SJSA1 (cell line): Measurements from ENCODE around the gene VAX1. TPM values are rescaled to one million over a fixed set of nuclear protein-coding genes. Genes with fewer than 3 reads are reported as not detected.

Experiments used
- DNase-seq, 2 experiments: peaks; one replicate each; pipeline ENCODE4 v3.0.0-alpha.2; 2015 to 2020; ENCODE audit warnings: low spot score in 2 of 2, low read depth in 1 of 2
- H3K27ac ChIP-seq: fragments of 250-450 bp; sonication (Bioruptor Pico); 2 replicates; pipeline ENCODE4 v1.5.1; 2020; ENCODE audit warnings: mild to moderate bottlenecking, moderate library complexity
- H3K27me3 ChIP-seq: fragments of 250-450 bp; sonication (Bioruptor Pico); replicated peaks from 2 replicates; pipeline ENCODE4 v1.5.1; 2020; ENCODE audit warnings: mild to moderate bottlenecking, moderate library complexity
- H3K36me3 ChIP-seq: fragments of 250-450 bp; sonication (Bioruptor Pico); 2 replicates; pipeline ENCODE4 v1.5.1; 2020; ENCODE audit warnings: mild to moderate bottlenecking
- H3K4me1 ChIP-seq: fragments of 250-450 bp; sonication (Bioruptor Pico); replicated peaks from 2 replicates; pipeline ENCODE4 v1.6.1; 2021; ENCODE audit warnings: mild to moderate bottlenecking
- H3K4me3 ChIP-seq: fragments of 250-450 bp; sonication (Bioruptor Pico); 2 replicates; pipeline ENCODE4 v1.5.1; 2020; ENCODE audit warnings: mild to moderate bottlenecking
- H3K9me3 ChIP-seq: fragments of 250-450 bp; sonication (Bioruptor Pico); replicated peaks from 2 replicates; pipeline ENCODE4 v1.5.1; 2020; ENCODE audit warnings: mild to moderate bottlenecking
- total RNA-seq: library from RNA; depleted of rRNA; stranded (reverse); fragments of >200 nt; shearing (Covaris generic); gene quantifications from 2 replicates; pipeline ENCODE4 v1.2.3, GENCODE V29; 2014

VAX1 gene
- total RNA-seq, 1 experiment from 2014 or later, result not detected

- Histone ChIP-seq H3K4me3 (no peak overlapping the region), H3K36me3 (no peaks in the 10 kb centered on the region), H3K27me3 (peaks cover 84% of the 10 kb centered on the region), H3K27ac (no peak overlapping the region), H3K4me1 (peaks cover 19% of the 10 kb centered on the region), H3K9me3 (no peaks in the 10 kb centered on the region)
- DNase-seq, result peak; percentile 55
These were observed 30.0 kb upstream of the VAX1 start for GRCh38 chr10:117167789-117168674.

GRCh38 chr10:117167346-117167788 is 29.3 kb upstream of the VAX1 start:
- Histone ChIP-seq H3K4me3 (no peak overlapping the region), H3K4me1 (peaks cover 20% of the 10 kb centered on the region), H3K27me3 (peaks cover 87% of the 10 kb centered on the region), H3K9me3 (no peaks in the 10 kb centered on the region), H3K36me3 (no peaks in the 10 kb centered on the region), H3K27ac (no peak overlapping the region)
- DNase-seq, result no peak

DNA sequence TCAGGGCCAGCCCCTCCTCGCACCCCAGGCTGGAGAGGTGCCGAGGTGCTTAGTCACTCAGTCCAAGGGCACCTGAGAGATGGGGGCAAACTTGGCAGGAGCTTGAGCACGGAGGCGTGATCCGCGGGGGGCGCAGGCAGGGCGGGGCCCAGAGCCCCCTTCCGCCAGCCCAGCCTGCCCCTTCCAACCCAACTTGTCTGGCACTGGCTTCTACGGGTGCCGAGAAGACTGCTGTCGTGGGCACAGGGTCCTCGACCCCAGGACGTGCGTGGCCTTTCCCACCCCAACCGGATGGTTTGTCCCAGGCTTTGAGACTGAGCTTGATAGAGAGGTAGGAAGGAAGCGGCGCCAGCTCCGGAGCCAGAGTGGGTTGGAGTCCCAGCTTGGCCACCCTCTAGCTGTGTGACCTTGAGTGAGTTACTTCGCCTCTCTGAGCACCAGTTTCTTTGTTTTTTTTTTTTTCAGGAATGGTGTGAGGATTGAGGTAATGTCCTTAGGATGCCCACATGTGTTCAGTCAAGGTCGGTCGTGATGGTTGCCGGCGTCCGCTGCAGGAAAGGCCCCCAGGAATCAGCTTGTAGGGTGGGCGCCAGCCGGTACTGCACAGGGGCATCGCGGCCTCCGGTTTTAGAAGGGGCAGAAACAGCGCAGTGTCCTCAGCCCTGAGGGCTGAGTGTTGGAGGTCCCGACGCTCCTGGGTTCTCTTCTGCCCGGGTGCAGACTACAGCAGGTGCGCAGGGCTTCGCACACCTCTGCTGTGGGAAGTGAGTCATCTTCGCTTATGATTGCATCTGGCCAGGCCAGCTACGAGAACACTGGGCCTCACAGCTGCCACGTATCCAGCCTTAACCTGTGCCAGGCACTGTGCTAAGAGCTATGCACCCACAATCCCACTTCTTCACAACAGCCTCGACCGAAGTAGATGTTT is 28.6 kb upstream of the VAX1 start:
- Histone ChIP-seq H3K4me1 (peaks cover 20% of the 10 kb centered on the region), H3K9me3 (no peaks in the 10 kb centered on the region), H3K27ac (no peak overlapping the region), H3K27me3 (peaks cover 87% of the 10 kb centered on the region), H3K36me3 (no peaks in the 10 kb centered on the region), H3K4me3 (no peak overlapping the region)
- DNase-seq, result no peak

- H3K4me3 ChIP-seq, result no peak overlapping the region
- no peaks in the 10 kb centered on the region for H3K9me3 ChIP-seq
- peak; percentile 42 to 59 for DNase-seq
- peaks cover 20% of the 10 kb centered on the region for H3K4me1 ChIP-seq
- H3K27me3 ChIP-seq, result peaks cover 96% of the 10 kb centered on the region
- no peaks in the 10 kb centered on the region for H3K36me3 ChIP-seq
- H3K27ac ChIP-seq, result no peak overlapping the region
These were observed 27.7 kb upstream of the VAX1 start for GRCh38 chr10:117165538-117166417.

DNA sequence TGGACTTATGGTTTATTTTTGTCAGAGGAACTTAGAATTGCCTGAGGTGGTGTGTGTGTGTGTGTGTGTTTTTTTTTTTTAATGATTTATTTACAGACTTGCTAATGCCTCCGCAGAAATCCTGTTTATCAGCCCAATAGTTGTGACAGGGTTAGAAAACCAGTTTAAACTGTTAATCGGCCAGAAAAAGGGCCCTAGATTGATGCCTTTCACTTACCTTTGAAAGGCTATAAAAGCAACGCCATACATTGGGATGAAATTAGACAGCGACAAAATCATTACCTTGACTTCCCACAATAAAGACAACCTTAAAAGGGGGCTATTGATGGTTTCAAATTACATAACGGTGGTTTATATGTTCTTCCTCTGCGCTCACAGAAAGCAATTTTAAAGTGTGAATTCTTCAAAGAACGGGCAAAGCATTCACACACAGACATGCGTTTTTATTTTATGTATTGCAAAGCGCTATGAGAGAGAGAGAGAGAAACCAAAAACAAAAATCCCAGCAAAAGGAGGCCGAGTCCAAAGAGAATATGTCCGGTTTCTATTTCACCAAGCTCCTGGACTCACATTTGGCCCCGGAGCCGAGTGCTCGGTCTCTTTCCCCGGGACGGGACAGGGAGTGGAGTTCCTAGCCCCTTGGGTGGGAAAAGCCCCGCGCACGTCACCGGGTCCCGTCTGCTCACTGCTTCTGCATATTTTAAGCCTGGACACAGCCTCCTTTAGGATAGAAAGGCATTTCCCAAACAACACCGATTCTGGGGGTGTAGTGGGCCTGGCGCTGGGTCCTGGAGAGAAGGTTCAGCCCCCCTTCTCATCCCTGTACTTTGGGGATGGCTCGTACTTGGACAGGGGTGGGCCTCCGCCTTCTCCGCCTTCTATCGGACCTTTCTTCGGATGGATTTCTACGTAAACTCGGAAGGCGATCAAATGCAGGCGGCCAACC is 26.8 kb upstream of the VAX1 start:
- no peaks in the 10 kb centered on the region for H3K36me3 ChIP-seq
- no peak for DNase-seq
- peaks cover 20% of the 10 kb centered on the region for H3K4me1 ChIP-seq
- no peaks in the 10 kb centered on the region for H3K9me3 ChIP-seq
- H3K27ac ChIP-seq, result no peak overlapping the region
- H3K4me3 ChIP-seq, result no peak overlapping the region
- peaks cover 96% of the 10 kb centered on the region for H3K27me3 ChIP-seq

GRCh38 chr10:117163954-117164548 is 26.0 kb upstream of the VAX1 start:
- DNase-seq, result no peak
- no peak overlapping the region for H3K27ac ChIP-seq
- no peaks in the 10 kb centered on the region for H3K9me3 ChIP-seq
- H3K27me3 ChIP-seq, result peaks cover 96% of the 10 kb centered on the region
- H3K4me1 ChIP-seq, result peaks cover 20% of the 10 kb centered on the region
- H3K4me3 ChIP-seq, result no peak overlapping the region
- no peaks in the 10 kb centered on the region for H3K36me3 ChIP-seq

GRCh38 chr10:117163061-117163953 is 25.2 kb upstream of the VAX1 start:
- DNase-seq, result no peak
- Histone ChIP-seq H3K27ac (no peak overlapping the region), H3K27me3 (peaks cover 98% of the 10 kb centered on the region), H3K4me3 (no peak overlapping the region), H3K4me1 (peaks cover 18% of the 10 kb centered on the region), H3K9me3 (no peaks in the 10 kb centered on the region), H3K36me3 (no peaks in the 10 kb centered on the region)

DNA sequence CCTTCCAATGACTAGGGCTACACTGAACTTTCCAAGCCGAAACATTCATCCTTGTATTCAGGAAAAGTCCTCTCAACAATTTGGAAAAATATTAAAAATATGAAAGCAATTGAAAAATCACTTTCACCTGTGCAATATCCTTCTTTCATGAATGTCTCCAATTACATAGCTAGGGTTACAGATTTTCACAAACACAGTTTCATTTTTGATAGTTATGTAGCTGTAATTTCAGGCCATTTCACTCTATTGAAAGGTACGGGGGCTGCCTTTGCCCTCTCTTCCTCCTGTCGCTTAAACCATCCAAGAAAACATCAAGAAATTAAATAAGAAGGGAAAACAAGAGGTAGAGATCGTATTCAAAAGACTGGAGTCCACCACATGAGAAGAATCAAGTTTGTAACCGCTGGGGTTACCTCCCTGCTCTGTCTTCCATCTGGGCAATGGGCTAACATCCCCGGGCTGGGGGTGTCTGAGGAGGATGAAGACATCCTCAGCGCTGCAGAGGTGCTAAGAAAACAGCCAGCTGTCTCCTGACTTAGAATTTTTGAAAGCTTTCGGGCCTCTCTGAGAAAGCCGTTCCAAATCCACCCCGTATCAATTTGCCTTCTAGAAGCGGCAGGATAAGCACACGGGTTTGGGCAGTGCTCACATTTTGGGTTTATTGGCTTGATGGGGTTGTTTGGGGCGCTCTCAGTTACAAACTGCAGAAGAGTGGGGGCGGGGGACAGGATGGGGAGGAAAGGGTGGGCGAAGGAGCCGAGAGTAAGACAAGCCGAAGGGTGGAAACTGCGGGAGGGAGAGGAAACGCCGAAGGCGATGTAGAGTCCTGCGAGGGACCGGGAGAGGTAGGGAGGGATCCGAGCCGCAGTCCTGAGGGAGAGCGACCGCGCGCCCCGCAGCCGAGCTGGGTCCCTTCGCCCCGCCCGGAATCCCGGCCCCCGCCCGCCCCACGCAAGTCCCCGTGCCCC is 24.3 kb upstream of the VAX1 start:
- H3K27me3 ChIP-seq, result peaks cover 97% of the 10 kb centered on the region

GRCh38 chr10:117161386-117162033 is 23.4 kb upstream of the VAX1 start:
- Histone ChIP-seq H3K9me3 (no peaks in the 10 kb centered on the region), H3K27me3 (peaks cover 95% of the 10 kb centered on the region), H3K27ac (no peak overlapping the region), H3K4me1 (peaks cover 13% of the 10 kb centered on the region; the same call in 1 of the 2 replicates), H3K36me3 (no peaks in the 10 kb centered on the region), H3K4me3 (no peak overlapping the region)
- DNase-seq, result no peak

More for the DNA sequence above, 24.3 kb upstream of the VAX1 start:
- Histone ChIP-seq H3K36me3 (no peaks in the 10 kb centered on the region), H3K4me1 (peaks cover 13% of the 10 kb centered on the region; the same call in 1 of the 2 replicates), H3K9me3 (no peaks in the 10 kb centered on the region), H3K4me3 (no peak overlapping the region), H3K27ac (no peak overlapping the region)
- no peak for DNase-seq

GRCh38 chr10:117160567-117160966 is 22.5 kb upstream of the VAX1 start:
- no peak for DNase-seq
- Histone ChIP-seq H3K27ac (no peak overlapping the region), H3K36me3 (no peaks in the 10 kb centered on the region), H3K9me3 (no peaks in the 10 kb centered on the region), H3K4me3 (no peak overlapping the region), H3K27me3 (peaks cover 87% of the 10 kb centered on the region), H3K4me1 (peaks cover 5% of the 10 kb centered on the region; the same call in 1 of the 2 replicates)
